Measurements from ENCODE around the gene ZNF467.

DNA sequence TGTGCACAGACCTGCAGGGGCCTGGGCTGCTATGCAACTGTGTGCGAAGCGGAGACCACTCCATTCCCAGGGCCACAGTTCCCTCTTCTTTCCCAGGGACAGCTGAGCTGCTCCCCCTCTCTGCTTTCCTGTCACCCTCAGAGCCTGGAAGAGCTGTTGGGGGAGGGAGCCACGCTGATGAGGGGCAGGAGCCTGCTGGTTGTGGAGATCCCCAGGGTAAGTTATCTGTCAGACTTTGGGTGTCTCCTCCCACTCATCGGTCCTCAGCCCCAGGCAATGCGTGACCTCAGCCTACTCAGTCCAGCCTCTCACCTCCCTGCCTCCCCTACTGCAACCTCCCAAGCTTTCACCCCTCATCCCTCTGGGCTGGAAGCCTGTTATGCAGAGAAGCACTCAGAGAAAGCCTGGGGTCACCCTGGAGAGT, 53.5 kb downstream of the ZNF467 start:
- no peak for TF ChIP-seq CTCF (IDR thresholded peaks at IDR 0.05)
- TF ChIP-seq EZH2 (IDR thresholded peaks at IDR 0.05; ENCODE audit: borderline replicate concordance, insufficient read depth, low read depth, low read length, poor library complexity, severe bottlenecking) = no peak

Measured in B cell (primary cell).